Measurements from ENCODE around the gene TTLL8. TPM values are rescaled to one million over a fixed set of nuclear protein-coding genes. Genes with fewer than 3 reads are reported as not detected.

The TTLL8 gene
- polyA plus RNA-seq, 1 experiment, result not detected

- POLR2A ChIA-PET, result no interaction called here
- CTCF ChIA-PET, result interaction anchor here (1.0 to 5.2 kb wide), 4 partner anchors 10 to 65 kb away, joined by 3 to 39 read pairs (median 18); no protein-coding TSS in a partner anchor
- Histone ChIP-seq H3K27me3 (ENCODE audit: control insufficient read depth, insufficient read depth, low read length) (no peaks in the 10 kb centered on the region), H3K4me3 (ENCODE audit: low read depth, low read length) (no peak overlapping the region), H3K36me3 (ENCODE audit: control insufficient read depth, insufficient read depth, low read length) (no peaks in the 10 kb centered on the region)
- TF ChIP-seq CTCF (IDR thresholded peaks at IDR 0.05; ENCODE audit: insufficient read depth, low read depth, low read length), result no peak
- DNase-seq (ENCODE audit: low read depth), result no peak
Observed at GRCh38 chr22:49995041-49995360, 63.1 kb downstream of the TTLL8 start.

- Histone ChIP-seq H3K36me3 (ENCODE audit: control insufficient read depth, insufficient read depth, low read length) (no peaks in the 10 kb centered on the region), H3K27me3 (ENCODE audit: control insufficient read depth, insufficient read depth, low read length) (no peaks in the 10 kb centered on the region), H3K4me3 (ENCODE audit: low read depth, low read length) (no peak overlapping the region)
- CTCF ChIA-PET, result interaction anchor here (0.6 to 5.2 kb wide), 10 partner anchors 8 to 113 kb away, joined by 3 to 39 read pairs (median 4); no protein-coding TSS in a partner anchor
- no peak for DNase-seq (ENCODE audit: low read depth)
- TF ChIP-seq CTCF (IDR thresholded peaks at IDR 0.05; ENCODE audit: insufficient read depth, low read depth, low read length), result no peak
- POLR2A ChIA-PET, result no interaction called here
Observed at GRCh38 chr22:49994361-49995040, 63.6 kb downstream of the TTLL8 start.

- CTCF ChIA-PET, result interaction anchor here (0.6 to 5.2 kb wide), 17 partner anchors 9 to 113 kb away, joined by 3 to 39 read pairs (median 4); partner anchors contain the start of gene IL17REL
- TF ChIP-seq CTCF (IDR thresholded peaks at IDR 0.05; ENCODE audit: insufficient read depth, low read depth, low read length), result no peak
- POLR2A ChIA-PET, result no interaction called here
- Histone ChIP-seq H3K27me3 (ENCODE audit: control insufficient read depth, insufficient read depth, low read length) (no peaks in the 10 kb centered on the region), H3K36me3 (ENCODE audit: control insufficient read depth, insufficient read depth, low read length) (no peaks in the 10 kb centered on the region), H3K4me3 (ENCODE audit: low read depth, low read length) (no peak overlapping the region)
- DNase-seq (ENCODE audit: low read depth), result no peak
Observed at GRCh38 chr22:49993649-49994360, 64.3 kb downstream of the TTLL8 start.

GRCh38 chr22:49992921-49993648 is 65.0 kb downstream of the TTLL8 start:
- H3K36me3 ChIP-seq (ENCODE audit: control insufficient read depth, insufficient read depth, low read length), result no peaks in the 10 kb centered on the region
- peak; percentile 85 for TF ChIP-seq CTCF (IDR thresholded peaks at IDR 0.05; ENCODE audit: insufficient read depth, low read depth, low read length)
- CTCF ChIA-PET, result interaction anchor here (0.6 to 5.2 kb wide), 18 partner anchors 9 to 251 kb away, joined by 3 to 39 read pairs (median 4); partner anchors contain the start of genes IL17REL and TUBGCP6
- DNase-seq (ENCODE audit: low read depth), result no peak
- no peak overlapping the region for H3K4me3 ChIP-seq (ENCODE audit: low read depth, low read length)
- no peaks in the 10 kb centered on the region for H3K27me3 ChIP-seq (ENCODE audit: control insufficient read depth, insufficient read depth, low read length)
- POLR2A ChIA-PET, result no interaction called here
